ENCODE data around the gene PPP2R5C.

PPP2R5C gene

DNA sequence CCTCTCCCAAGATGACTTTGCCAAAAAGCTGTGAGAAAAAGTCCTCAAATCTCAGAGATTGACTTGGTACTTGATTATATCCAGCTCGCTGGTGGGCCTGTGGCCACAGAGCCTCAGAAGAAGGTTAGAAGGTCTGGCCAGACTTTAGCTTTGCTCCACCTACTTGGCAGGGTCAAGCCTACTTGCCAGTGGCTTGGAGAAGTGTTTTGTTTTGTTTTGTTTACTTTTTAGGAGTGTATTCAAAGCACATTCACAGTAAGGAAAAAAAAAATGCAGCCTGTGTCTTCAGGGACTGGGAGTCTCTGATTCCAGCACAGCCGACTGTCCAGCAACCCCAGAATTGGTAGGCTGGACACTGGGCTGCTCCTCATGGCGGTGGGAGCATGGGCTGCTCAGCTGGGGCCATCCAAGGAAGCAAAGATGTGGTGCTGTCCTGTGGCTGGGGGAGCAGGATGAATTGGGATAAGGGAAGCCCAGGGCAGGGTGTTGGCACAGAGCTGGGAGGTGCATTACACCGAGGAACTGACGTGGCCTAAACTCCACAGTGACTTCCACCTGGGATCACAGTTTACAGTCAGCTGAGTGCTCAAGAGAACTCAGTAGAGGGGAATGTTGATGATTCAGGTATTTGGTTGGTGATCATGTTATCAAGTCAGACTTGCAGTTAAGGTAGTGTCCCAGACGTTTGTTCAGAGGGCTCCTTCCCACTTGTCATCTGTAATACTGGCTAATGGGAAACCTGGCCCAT lies 73.5 kb downstream of the PPP2R5C start:
- no peak overlapping the region for H3K4me3 ChIP-seq (ENCODE audit: low read length)
- TF ChIP-seq ZNF274 (IDR thresholded peaks at IDR 0.05; ENCODE audit: low read depth, low read length), result no peak

DNA sequence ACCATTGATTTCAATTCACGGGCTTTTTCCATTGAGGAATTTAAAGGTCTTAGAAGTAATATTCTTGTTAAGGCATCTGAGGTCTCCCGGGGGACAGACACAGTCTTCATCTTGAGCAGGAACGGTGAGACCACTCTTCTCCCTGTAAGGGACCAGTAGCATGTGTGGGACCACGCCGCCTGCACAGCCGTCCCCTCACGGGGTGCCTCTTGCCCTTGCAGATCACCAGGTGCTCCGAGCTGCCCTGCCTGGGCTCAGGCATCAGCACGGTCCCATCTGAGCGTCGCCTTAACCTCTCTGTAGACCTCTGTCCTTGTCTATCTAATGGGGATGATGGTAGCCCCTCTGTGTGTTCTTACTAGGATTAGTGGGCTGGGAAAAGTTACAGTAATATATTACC lies 74.1 kb downstream of the PPP2R5C start:
- no peak overlapping the region for H3K4me3 ChIP-seq (ENCODE audit: low read length)
- no peak for TF ChIP-seq ZNF274 (IDR thresholded peaks at IDR 0.05; ENCODE audit: low read depth, low read length)

DNA sequence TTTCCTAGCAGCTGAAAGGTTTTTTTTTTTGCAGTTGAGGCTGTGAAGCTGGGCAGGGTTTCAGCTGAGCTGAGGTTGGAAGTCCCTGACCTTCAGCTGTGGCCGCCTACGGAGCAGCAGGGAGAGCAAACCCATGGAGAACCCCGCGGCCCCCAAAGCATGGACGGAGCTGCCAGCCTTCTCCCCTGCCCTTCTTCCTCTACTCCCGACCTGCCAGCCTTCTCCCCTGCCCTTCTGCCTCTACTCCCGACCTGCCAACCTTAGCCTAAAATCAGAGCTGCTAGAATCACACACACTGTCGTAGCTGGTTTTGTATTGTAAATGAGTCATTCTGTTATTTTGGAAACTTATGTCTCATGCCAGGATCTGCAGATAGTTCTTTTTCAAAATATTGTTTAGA lies 74.6 kb downstream of the PPP2R5C start:
- H3K4me3 ChIP-seq (ENCODE audit: low read length), result no peak overlapping the region
- no peak for TF ChIP-seq ZNF274 (IDR thresholded peaks at IDR 0.05; ENCODE audit: low read depth, low read length)

DNA sequence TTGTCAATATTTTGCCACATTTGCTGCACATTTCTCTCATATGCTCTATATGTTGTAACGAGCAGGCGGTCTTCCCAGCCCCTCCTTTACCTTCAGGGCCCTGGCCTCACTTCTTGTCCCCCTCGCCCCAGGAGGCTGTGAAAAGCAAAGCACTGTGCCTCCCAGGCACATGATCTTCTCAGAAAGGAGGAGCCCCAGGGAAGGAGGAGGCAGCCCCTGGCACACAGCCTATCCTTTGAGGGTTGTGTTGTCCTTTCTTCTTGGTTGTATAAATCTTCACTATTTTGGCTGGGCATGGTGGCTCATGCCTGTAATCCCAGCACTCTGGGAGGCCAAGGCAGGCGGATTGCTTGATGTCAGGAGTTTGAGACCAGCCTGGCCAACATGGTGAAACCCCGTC lies 77.0 kb downstream of the PPP2R5C start:
- no peak overlapping the region; the same call in 1 of the 2 replicates for H3K4me3 ChIP-seq (ENCODE audit: low read length)

DNA sequence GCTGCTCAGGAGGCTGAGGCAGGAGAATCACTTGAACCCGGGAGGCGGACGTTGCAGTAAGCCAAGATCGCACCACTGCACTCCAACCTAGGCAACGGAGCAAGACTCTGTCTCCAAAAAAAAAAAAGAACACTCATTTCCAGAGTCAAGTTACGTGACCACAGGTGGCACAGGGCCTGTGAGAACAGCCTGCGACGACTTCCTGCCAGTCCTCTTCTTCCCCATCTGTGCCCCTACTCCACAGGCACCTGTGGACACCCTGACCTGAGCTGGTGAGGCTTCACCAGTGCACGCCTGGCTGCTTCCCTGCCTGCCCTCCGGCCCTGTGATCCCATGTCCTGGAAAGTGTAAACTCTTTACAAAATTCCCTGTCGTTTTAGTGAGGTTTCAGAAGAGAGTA lies 77.7 kb downstream of the PPP2R5C start:
- no peak for TF ChIP-seq ZNF274 (IDR thresholded peaks at IDR 0.05; ENCODE audit: low read depth, low read length)

More for the DNA sequence above, 77.0 kb downstream of the PPP2R5C start:
- TF ChIP-seq ZNF274 (IDR thresholded peaks at IDR 0.05; ENCODE audit: low read depth, low read length), result no peak

DNA sequence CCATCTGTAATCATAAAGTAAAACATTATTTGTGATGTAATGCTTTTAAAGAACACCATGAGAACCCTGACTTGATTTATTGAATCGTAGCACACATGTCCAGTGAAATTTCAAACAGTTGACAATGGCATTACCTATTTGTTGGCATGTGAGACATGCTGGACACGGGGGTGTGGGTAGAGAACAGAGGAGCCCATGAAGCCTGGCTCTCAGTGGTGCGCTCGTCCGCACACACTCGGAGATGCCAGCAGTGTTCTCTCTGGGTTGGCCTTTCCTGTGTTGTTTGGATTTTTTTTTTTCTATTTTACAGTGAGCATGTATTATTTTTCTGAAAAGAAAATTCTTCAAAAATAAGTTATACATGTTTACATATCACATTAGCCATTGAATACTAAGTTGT lies 78.2 kb downstream of the PPP2R5C start:
- no peak overlapping the region for H3K4me3 ChIP-seq (ENCODE audit: low read length)
- TF ChIP-seq ZNF274 (IDR thresholded peaks at IDR 0.05; ENCODE audit: low read depth, low read length), result no peak

More for the DNA sequence above, 77.7 kb downstream of the PPP2R5C start:
- no peak overlapping the region for H3K4me3 ChIP-seq (ENCODE audit: low read length)

DNA sequence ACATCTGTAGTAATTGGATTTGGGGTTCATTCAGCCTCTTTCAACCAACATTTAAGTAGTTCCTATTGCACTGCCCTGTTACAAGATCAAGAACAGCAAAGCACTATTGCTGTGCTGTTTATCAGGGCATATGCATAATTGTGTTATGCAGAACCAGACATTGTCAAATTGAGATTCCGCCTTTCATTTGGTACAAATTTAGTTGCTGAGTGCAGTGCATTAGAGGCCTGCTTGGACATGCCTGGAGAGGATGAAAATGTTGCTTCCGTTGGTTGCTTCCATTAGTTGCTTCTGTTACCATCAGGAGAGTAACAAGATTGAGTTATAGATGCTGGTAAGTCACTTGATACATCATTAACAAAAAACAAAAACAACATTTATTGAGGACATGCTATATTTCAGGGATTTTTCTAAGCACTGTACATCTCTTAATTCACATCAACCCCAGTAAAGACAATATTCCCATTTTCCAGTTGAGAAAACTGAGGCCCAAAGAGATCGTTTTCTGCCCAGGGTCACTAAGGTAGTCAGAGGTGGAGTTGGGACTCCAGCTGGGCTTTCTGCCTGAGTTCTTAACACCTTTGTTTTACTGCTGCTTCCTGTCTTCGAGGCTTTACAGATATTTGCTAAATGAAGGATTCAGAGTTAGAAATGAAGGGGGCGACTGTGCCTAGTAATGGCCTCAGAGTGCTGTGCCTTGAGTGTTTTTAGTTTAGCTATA lies 79.3 kb downstream of the PPP2R5C start:
- no peak for TF ChIP-seq ZNF274 (IDR thresholded peaks at IDR 0.05; ENCODE audit: low read depth, low read length)
- H3K4me3 ChIP-seq (ENCODE audit: low read length), result no peak overlapping the region

DNA sequence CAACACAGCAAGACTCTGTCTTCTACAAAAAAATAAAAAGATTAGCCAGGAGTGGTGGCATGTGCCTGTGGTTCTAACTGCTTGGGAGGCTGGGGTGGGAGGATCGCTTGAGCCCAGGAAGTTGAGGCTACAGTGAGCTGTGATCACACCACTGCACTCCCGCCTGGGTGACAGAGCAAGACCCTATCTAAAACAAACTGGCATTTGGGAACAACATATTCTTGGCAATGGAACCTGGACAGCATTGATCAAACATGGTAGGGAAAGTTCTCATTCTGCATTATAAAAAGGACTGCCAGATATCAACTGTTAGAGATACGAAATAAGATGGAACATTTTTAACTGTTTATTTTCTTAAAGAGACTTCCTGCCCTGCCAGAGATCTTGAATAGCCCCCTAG lies 81.5 kb downstream of the PPP2R5C start:
- no peak overlapping the region for H3K4me3 ChIP-seq (ENCODE audit: low read length)
- TF ChIP-seq ZNF274 (IDR thresholded peaks at IDR 0.05; ENCODE audit: low read depth, low read length), result no peak

DNA sequence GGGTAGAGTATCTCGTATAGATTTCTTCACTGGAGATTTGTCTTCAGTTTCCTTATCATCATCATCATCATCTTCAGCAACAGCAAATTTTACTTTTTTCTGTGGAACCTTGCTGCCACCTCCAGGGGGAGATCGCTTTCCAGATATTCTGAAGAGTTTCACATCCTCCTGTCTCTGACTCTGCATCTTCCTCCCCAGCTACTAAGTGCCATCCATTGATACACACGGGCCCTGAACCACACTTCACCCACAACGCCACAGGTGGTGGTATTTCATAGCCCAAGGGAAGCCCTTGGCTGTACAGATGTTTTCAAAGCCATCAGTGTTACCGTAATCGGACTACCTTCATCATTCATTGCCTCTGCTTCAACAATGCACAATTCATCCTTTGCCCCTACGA lies 82.2 kb downstream of the PPP2R5C start:
- no peak for TF ChIP-seq ZNF274 (IDR thresholded peaks at IDR 0.05; ENCODE audit: low read depth, low read length)
- no peak overlapping the region for H3K4me3 ChIP-seq (ENCODE audit: low read length)

DNA sequence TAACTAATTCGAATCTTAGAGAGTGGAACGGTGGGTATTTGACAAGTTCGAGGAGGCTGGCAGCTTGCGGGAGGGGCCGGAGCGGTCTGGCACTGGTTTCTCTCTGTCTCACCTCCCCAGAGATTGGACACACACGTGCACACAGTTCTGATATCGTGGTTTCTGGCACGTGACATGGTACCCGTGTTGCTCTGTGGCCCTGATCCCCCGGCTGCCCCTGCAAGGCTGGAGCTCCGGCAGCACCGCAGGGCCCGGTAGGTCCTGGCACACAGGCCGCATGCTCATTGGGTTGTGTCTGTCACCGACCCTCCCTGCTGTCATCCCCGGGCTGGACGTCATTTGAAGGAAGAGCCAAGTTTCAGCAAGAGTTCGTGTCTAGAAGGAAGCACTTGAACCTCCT lies 82.7 kb downstream of the PPP2R5C start:
- no peak overlapping the region for H3K4me3 ChIP-seq (ENCODE audit: low read length)
- no peak for TF ChIP-seq ZNF274 (IDR thresholded peaks at IDR 0.05; ENCODE audit: low read depth, low read length)

DNA sequence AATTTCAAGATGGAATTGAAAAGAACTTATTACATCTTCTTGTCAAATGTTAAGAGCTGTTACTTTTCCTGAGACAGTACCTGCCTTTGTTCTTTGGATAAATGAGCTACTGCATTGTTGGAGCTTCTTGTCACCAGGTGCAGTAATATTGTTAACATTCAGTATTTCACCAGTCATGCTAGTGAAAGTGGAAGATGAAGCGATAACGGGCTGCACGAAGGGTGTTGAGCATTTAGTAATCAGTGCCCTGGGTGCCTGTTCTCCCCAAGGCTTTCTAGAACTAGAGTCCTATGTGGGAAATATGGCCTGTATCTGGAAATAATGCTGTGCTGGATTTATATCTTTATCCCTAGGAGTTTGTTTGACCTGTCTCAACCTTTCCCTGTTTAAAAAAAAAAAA lies 83.2 kb downstream of the PPP2R5C start:
- no peak overlapping the region for H3K4me3 ChIP-seq (ENCODE audit: low read length)

DNA sequence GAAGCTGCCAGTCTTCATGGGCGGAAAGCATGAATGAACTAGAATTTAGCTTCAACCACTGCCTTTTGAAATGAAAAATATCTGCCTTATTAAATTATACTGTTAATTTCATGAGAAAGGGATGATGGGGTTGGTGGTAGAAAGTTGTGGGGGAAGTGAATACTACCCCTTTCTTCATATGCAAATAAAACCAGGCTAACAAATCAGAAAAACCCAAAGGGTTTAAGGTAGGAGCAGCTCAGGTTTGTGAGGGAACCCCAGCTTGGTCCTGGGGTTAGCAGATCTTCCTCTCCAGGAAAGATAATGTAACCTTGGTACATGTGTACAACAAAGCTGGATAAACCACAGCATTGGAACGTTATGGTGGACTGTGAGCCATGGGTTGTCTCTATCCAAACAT lies 84.0 kb downstream of the PPP2R5C start:
- TF ChIP-seq ZNF274 (IDR thresholded peaks at IDR 0.05; ENCODE audit: low read depth, low read length), result no peak
- no peak overlapping the region for H3K4me3 ChIP-seq (ENCODE audit: low read length)

More for the DNA sequence above, 83.2 kb downstream of the PPP2R5C start:
- no peak for TF ChIP-seq ZNF274 (IDR thresholded peaks at IDR 0.05; ENCODE audit: low read depth, low read length)

DNA sequence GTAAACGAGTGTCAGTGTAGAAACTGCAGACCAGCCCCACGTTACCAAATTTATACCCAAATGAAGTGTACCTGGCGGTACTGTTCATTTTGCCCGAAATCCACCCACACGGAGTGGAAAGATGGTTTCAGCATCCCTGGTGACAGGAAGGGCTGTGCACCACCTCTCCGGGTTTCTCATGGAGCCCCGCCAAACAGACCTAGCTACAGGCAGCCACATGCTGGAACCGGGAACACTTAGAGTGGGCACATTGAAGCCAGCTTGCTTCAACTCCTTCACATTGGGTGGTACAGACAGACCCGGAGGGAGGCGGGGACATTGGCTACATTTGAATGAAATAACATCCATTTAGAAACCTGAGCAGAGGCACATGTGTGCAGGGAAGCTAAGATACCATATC lies 84.4 kb downstream of the PPP2R5C start:
- H3K4me3 ChIP-seq (ENCODE audit: low read length), result no peak overlapping the region
- no peak for TF ChIP-seq ZNF274 (IDR thresholded peaks at IDR 0.05; ENCODE audit: low read depth, low read length)

DNA sequence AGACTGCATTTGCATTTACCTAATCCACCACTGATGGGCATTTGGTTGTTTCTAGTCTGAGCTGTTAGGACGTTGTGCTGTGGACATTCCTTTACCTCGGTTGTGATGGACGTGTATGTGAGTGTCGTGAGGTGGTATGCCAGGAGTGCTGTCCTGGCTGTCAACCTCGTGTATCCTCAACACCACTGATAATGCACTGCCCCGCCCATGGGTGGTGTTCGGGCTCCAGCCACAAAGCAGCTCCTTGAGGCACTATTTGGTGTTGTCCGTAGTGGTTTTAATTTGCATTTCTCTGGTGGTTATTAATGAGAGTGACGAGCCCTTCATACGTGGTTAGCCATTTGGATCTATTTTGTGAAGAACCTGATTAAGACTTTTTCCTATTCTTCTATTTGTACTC lies 87.6 kb downstream of the PPP2R5C start:
- no peak overlapping the region for H3K4me3 ChIP-seq (ENCODE audit: low read length)
- TF ChIP-seq ZNF274 (IDR thresholded peaks at IDR 0.05; ENCODE audit: low read depth, low read length), result no peak

DNA sequence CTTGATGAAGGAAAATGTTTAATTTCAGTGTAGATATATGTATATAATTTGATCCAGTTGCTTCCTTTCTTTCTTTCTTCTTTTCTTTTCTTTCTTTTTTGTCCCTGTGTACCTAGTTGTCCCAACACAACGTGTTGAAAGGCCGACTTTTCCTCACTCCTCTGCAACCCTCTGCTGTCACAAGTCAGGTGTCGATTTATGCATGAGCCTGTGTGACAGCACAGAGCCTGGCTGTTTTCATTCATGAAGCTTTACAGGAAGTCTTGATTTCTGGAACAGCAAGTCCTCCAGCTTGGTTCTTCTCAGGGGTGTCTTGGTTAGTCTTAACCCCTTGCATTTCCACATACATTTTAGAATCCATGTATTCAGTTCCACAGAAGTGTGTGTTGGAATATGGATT lies 88.1 kb downstream of the PPP2R5C start:
- no peak overlapping the region for H3K4me3 ChIP-seq (ENCODE audit: low read length)
- TF ChIP-seq ZNF274 (IDR thresholded peaks at IDR 0.05; ENCODE audit: low read depth, low read length), result no peak
